Astrocyte of the spinal cord (primary cell): ENCODE data around the gene PSRC1.

ENCODE experiments used
- DNase-seq: peaks from one replicate; pipeline ENCODE4 v3.0.0; 2011; ENCODE audit warnings: low read depth, low spot score
- H3K4me3 ChIP-seq: 2 replicates; pipeline ENCODE4 v1.5.1; 2011; ENCODE audit warnings: low read depth, mild to moderate bottlenecking, low read length, moderate library complexity
- CTCF ChIP-seq: IDR thresholded peaks from 2 replicates; pipeline ENCODE4 v1.5.1; 2012; ENCODE audit warnings: low read depth, mild to moderate bottlenecking, low read length, inconsistent platforms
- in situ Hi-C: cut with HindIII; loops from 2 replicates; pipeline ENCODE4 v1.10.0; 2017; ENCODE audit warnings: low sequenced_read_pairs

Gene PSRC1

GRCh38 chr1:109235137-109235536 lies 47.8 kb downstream of the PSRC1 start:
- TF ChIP-seq CTCF = no peak
- in situ Hi-C loops = no loop called here
- H3K4me3 ChIP-seq = no peak overlapping the region
- no peak for DNase-seq

DNA sequence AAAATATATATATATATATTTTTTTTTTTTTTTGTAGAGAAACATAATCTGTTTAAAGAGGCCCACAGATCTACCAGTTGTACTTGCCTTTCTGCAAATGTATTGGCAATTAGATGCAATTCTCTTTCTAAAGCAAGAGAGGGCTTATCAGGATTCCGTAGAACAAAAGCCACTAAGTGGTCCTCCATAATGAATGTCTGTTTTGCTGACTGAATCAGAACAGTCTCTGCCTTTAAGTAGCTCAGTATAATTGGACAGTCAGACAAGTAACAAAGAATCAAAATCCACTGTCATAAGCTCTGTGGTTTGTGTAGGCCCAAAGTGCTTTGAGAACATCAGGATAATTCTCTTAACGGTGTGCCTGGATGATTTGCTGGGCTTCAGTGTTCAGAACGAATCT lies 51.9 kb downstream of the PSRC1 start:
- in situ Hi-C loops = no loop called here
- no peak for DNase-seq
- no peak overlapping the region for H3K4me3 ChIP-seq
- no peak for TF ChIP-seq CTCF
